SK-N-SH treated with all-trans-retinoic acid at 6 μM for 48 hours (cell line): ENCODE results near the gene DYNLT1.

Source experiments
- ATAC-seq: fragments of 200-7000 bp; cut with Tn5 transposase; 3 replicates; pipeline ENCODE4 v1.9.1; 2020; ENCODE audit warnings: mild to moderate bottlenecking, moderate library complexity
- ARNTL ChIP-seq: fragments of 450-650 bp; formaldehyde crosslinking; IDR thresholded peaks from 2 replicates; pipeline ENCODE4 v1.5.0; 2020; ENCODE audit warnings: low read depth, mild to moderate bottlenecking, moderate library complexity, borderline replicate concordance
- BACH2 ChIP-seq: fragments of 250-450 bp; sonication (Bioruptor Pico); IDR thresholded peaks from 2 replicates; pipeline ENCODE4 v1.9.0; 2021; ENCODE audit warnings: mild to moderate bottlenecking, borderline replicate concordance
- CREB5 ChIP-seq: fragments of 250-450 bp; sonication (Bioruptor Pico); IDR thresholded peaks from 2 replicates; pipeline ENCODE4 v1.5.1; 2020; ENCODE audit warnings: low read depth, mild to moderate bottlenecking, moderate library complexity
- CSDC2 ChIP-seq: fragments of 250-450 bp; sonication (Bioruptor Pico); IDR thresholded peaks from 2 replicates; pipeline ENCODE4 v1.5.0; 2020; ENCODE audit warnings: mild to moderate bottlenecking, moderate library complexity
- ESRRG ChIP-seq: fragments of 250-450 bp; sonication (Bioruptor Pico); IDR thresholded peaks from 2 replicates; pipeline ENCODE4 v1.6.1; 2021; ENCODE audit warnings: mild to moderate bottlenecking
- GLIS3 ChIP-seq: fragments of 250-450 bp; sonication (Bioruptor Pico); IDR thresholded peaks from 2 replicates; pipeline ENCODE4 v1.5.0; 2020; ENCODE audit warnings: mild to moderate bottlenecking, moderate library complexity
- PATZ1 ChIP-seq: fragments of 250-450 bp; sonication (Bioruptor Pico); IDR thresholded peaks from 2 replicates; pipeline ENCODE4 v1.8.0; 2020; ENCODE audit warnings: mild to moderate bottlenecking, moderate library complexity, borderline replicate concordance
- POU6F1 ChIP-seq: fragments of 250-450 bp; sonication (Bioruptor Pico); IDR thresholded peaks from 2 replicates; pipeline ENCODE4 v1.8.0; 2021; ENCODE audit warnings: low read depth, mild to moderate bottlenecking, moderate library complexity, borderline replicate concordance
- PPARA ChIP-seq: fragments of 250-450 bp; sonication (Bioruptor Pico); IDR thresholded peaks from 2 replicates; pipeline ENCODE4 v1.5.0; 2020; ENCODE audit warnings: mild to moderate bottlenecking, borderline replicate concordance
- RARB ChIP-seq: fragments of 250-450 bp; sonication (Bioruptor Pico); IDR thresholded peaks from 2 replicates; pipeline ENCODE4 v1.8.0; 2021; ENCODE audit warnings: mild to moderate bottlenecking, moderate library complexity
- SNAI2 ChIP-seq: fragments of 250-450 bp; sonication (Bioruptor Pico); IDR thresholded peaks from 2 replicates; pipeline ENCODE4 v1.5.0; 2020; ENCODE audit warnings: mild to moderate bottlenecking, moderate library complexity
- TCF4 ChIP-seq: fragments of 250-450 bp; sonication (Bioruptor Pico); IDR thresholded peaks from 2 replicates; pipeline ENCODE4 v1.8.0; 2021; ENCODE audit warnings: mild to moderate bottlenecking, moderate library complexity, borderline replicate concordance
- TOX ChIP-seq: fragments of 250-450 bp; sonication (Bioruptor Pico); IDR thresholded peaks from 2 replicates; pipeline ENCODE4 v1.8.0; 2021; ENCODE audit warnings: mild to moderate bottlenecking, moderate library complexity, borderline replicate concordance
- TSHZ2 ChIP-seq: fragments of 250-450 bp; sonication (Bioruptor Pico); IDR thresholded peaks from 2 replicates; pipeline ENCODE4 v1.5.0; 2020; ENCODE audit warnings: mild to moderate bottlenecking, moderate library complexity
- ZC3H10 ChIP-seq: fragments of 250-450 bp; sonication (Bioruptor Pico); IDR thresholded peaks from 2 replicates; pipeline ENCODE4 v1.5.1; 2021; ENCODE audit warnings: mild to moderate bottlenecking, moderate library complexity
- ZFP3 ChIP-seq: fragments of 250-450 bp; sonication (Bioruptor Pico); IDR thresholded peaks from 2 replicates; pipeline ENCODE4 v1.5.0; 2020; ENCODE audit warnings: mild to moderate bottlenecking, moderate library complexity
- ZFP30 ChIP-seq: fragments of 450-650 bp; formaldehyde crosslinking; IDR thresholded peaks from 2 replicates; pipeline ENCODE4 v1.5.0; 2022; ENCODE audit warnings: mild to moderate bottlenecking, moderate library complexity
- ZNF565 ChIP-seq: fragments of 450-650 bp; formaldehyde crosslinking; conservative IDR thresholded peaks from 2 replicates; pipeline ENCODE4 v1.5.0; 2020; ENCODE audit warnings: low read depth, mild to moderate bottlenecking, moderate library complexity
- ZNF70 ChIP-seq: fragments of 450-650 bp; formaldehyde crosslinking; IDR thresholded peaks from 2 replicates; pipeline ENCODE4 v1.5.0; 2020; ENCODE audit warnings: mild to moderate bottlenecking, moderate library complexity
- ZNF8 ChIP-seq: fragments of 450-650 bp; formaldehyde crosslinking; IDR thresholded peaks from 2 replicates; pipeline ENCODE4 v1.5.0; 2020; ENCODE audit warnings: mild to moderate bottlenecking, moderate library complexity

DYNLT1 gene

GRCh38 chr6:158591810-158592209 is 52.7 kb downstream of the DYNLT1 start:
- no peak for ATAC-seq
- TF ChIP-seq TOX (CRISPR knock-in tag), result no peak
- no peak for TF ChIP-seq CSDC2 (CRISPR knock-in tag)
- no peak for TF ChIP-seq SNAI2 (CRISPR knock-in tag)
- TF ChIP-seq POU6F1 (CRISPR knock-in tag), result no peak
- TF ChIP-seq CREB5 (CRISPR knock-in tag), result no peak
- TF ChIP-seq PATZ1, result no peak
- TF ChIP-seq TCF4 (CRISPR knock-in tag), result no peak
- no peak for TF ChIP-seq ESRRG (CRISPR knock-in tag)
- TF ChIP-seq ZFP3 (CRISPR knock-in tag), result no peak
- TF ChIP-seq ZFP30 (CRISPR knock-in tag), result no peak
- TF ChIP-seq ZNF8 (CRISPR knock-in tag), result no peak
- no peak for TF ChIP-seq ZNF565 (CRISPR knock-in tag)
- TF ChIP-seq ZC3H10 (CRISPR knock-in tag), result no peak
- no peak for TF ChIP-seq RARB
- no peak for TF ChIP-seq GLIS3 (CRISPR knock-in tag)
- no peak for TF ChIP-seq BACH2

- ATAC-seq, result no peak
- TF ChIP-seq ARNTL (CRISPR knock-in tag) (no peak), TCF4 (CRISPR knock-in tag) (no peak), BACH2 (no peak), PPARA (CRISPR knock-in tag) (no peak), ZNF8 (CRISPR knock-in tag) (no peak), CREB5 (CRISPR knock-in tag) (no peak), ZC3H10 (CRISPR knock-in tag) (no peak), RARB (no peak), SNAI2 (CRISPR knock-in tag) (no peak), ZNF565 (CRISPR knock-in tag) (no peak), ESRRG (CRISPR knock-in tag) (no peak), TSHZ2 (CRISPR knock-in tag) (no peak), ZNF70 (CRISPR knock-in tag) (no peak), PATZ1 (no peak)
Measured at GRCh38 chr6:158591134-158591809, 53.3 kb downstream of the DYNLT1 start.
